ENCODE measurements around the gene PIK3IP1. TPM values are rescaled to one million over a fixed set of nuclear protein-coding genes. Genes with fewer than 3 reads are reported as not detected.

The PIK3IP1 gene
- total RNA-seq, 1 experiment from 2014 or later: 0.87 TPM

- Histone ChIP-seq H4K8ac (replicated peaks; ENCODE audit: insufficient read length, low read depth, low read length) (no peak overlapping the region), H2BK120ac (ENCODE audit: low read depth, low read length, poor library complexity, severe bottlenecking) (no peak overlapping the region), H3K14ac (ENCODE audit: insufficient read depth, low read length) (no peak overlapping the region), H3K4ac (ENCODE audit: low read depth, low read length) (no peak overlapping the region), H3K79me2 (ENCODE audit: insufficient read depth, low read length) (no peaks in the 10 kb centered on the region), H2AFZ (ENCODE audit: low read length) (no peak overlapping the region), H3K27ac (ENCODE audit: insufficient read length, low read depth, low read length) (no peak overlapping the region), H3K9ac (ENCODE audit: extremely low read depth, insufficient read length, low read length) (no peak overlapping the region), H3K4me1 (ENCODE audit: insufficient read depth, low read length) (peaks cover 7% of the 10 kb centered on the region; the same call in 1 of the 2 replicates), H3K9me3 (ENCODE audit: control insufficient read depth, low read depth, low read length) (no peaks in the 10 kb centered on the region), H3K18ac (ENCODE audit: insufficient read length, low read depth, low read length) (no peak overlapping the region), H3T11ph (ENCODE audit: low read length) (no peak overlapping the region), H2BK12ac (ENCODE audit: insufficient read length, low read depth, low read length) (no peak overlapping the region), H3K23ac (ENCODE audit: insufficient read length, low read depth, low read length) (no peak overlapping the region), H4K5ac (ENCODE audit: insufficient read length, low read depth, low read length) (no peak overlapping the region), H3K4me2 (ENCODE audit: insufficient read depth, insufficient read length, low read length) (peak overlapping the region; percentile 7), H2AK5ac (ENCODE audit: insufficient read length, low read length) (no peak overlapping the region), H2BK5ac (ENCODE audit: insufficient read length, low read length) (no peak overlapping the region), H2BK20ac (ENCODE audit: low read depth, low read length, poor library complexity, severe bottlenecking) (no peak overlapping the region), H3K27me3 (ENCODE audit: insufficient read depth, low read length) (no peaks in the 10 kb centered on the region), H3K79me1 (ENCODE audit: insufficient read depth, low read depth, low read length, poor library complexity, severe bottlenecking) (no peaks in the 10 kb centered on the region), H4K91ac (ENCODE audit: insufficient read length, low read depth, low read length) (no peak overlapping the region), H3K23me2 (ENCODE audit: insufficient read length, low read depth, low read length, poor library complexity, severe bottlenecking) (no peaks in the 10 kb centered on the region), H4K20me1 (ENCODE audit: control insufficient read depth, insufficient read depth, insufficient read length) (no peaks in the 10 kb centered on the region), H2BK15ac (ENCODE audit: low read depth, low read length) (no peak overlapping the region), H3K56ac (ENCODE audit: insufficient read length, low read depth, low read length) (no peak overlapping the region)
- H3K9me3 Mint-ChIP-seq: no peaks in the 10 kb centered on the region
- no peaks in the 10 kb centered on the region for H3K27me3 Mint-ChIP-seq (ENCODE audit: low read depth)
- no CpG with 5 or more reads among the region's 1 CpG for WGBS (ENCODE audit: extremely low coverage, insufficient read length, low lambda C conversion rate)
- no peak for TF ChIP-seq CTCF (conservative IDR thresholded peaks at IDR 0.05)
- peaks cover 43% of the 10 kb centered on the region in 2 experiments for H3K4me1 Mint-ChIP-seq
- H3K4me3 Mint-ChIP-seq: peak overlapping the region; percentile 24 to 65; a peak in 3 of 5 replicates
- H3K27ac Mint-ChIP-seq: peak overlapping the region in 2 of 3 experiments; percentile 79 to 93; a peak in 5 of 7 replicates
- no peak for DNase-seq
- peaks cover 0 to 3% (median 0%) of the 10 kb centered on the region in 3 experiments; a peak in 1 of 7 replicates for H3K36me3 Mint-ChIP-seq (ENCODE audit: insufficient read depth in 1 of 3, low read depth in 3 of 3)
Measured at GRCh38 chr22:31247726-31248125, 44.6 kb downstream of the PIK3IP1 start.
